Spleen (tissue), 7 donors: ENCODE results near the gene CYP39A1.

Source experiments
- POLR2A ChIP-seq, 3 donors: fragments of 450-650 bp; IDR thresholded peaks; one replicate each; pipeline ENCODE4 v1.5.1; 2017; ENCODE audit warnings: antibody characterized with exemption in 3 of 3, mild to moderate bottlenecking in 1 of 3
- POLR2AphosphoS5 ChIP-seq, 3 donors: sonication (generic); formaldehyde crosslinking; IDR thresholded peaks; one replicate each; pipeline ENCODE4 v1.5.1; 2017; ENCODE audit warnings: antibody characterized with exemption in 3 of 3
- TF ChIP-seq, protein P1 (sequence below), 11 experiments: fragments of 200-600 bp in 7 of 11; fragments of 450-650 bp in 4 of 11; sonication (generic) in 4 of 11; IDR thresholded peaks in 8 of 11; conservative IDR thresholded peaks in 3 of 11; 1 replicate in 7 of 11; 2 replicates in 4 of 11; pipeline versions ENCODE4 v1.4.0 to v1.8.0; 2016 to 2021; ENCODE audit warnings: antibody characterized with exemption in 11 of 11, inconsistent platforms in 4 of 11, mild to moderate bottlenecking in 1 of 11
- donor health status: DM: no; HTN: no; CAD: no; lungs with moderate emphysema.
- donor health status: DM: no; HTN: no; CAD: no.
- donor health status: DM: no; HTN: no; CAD: no.

DNA sequence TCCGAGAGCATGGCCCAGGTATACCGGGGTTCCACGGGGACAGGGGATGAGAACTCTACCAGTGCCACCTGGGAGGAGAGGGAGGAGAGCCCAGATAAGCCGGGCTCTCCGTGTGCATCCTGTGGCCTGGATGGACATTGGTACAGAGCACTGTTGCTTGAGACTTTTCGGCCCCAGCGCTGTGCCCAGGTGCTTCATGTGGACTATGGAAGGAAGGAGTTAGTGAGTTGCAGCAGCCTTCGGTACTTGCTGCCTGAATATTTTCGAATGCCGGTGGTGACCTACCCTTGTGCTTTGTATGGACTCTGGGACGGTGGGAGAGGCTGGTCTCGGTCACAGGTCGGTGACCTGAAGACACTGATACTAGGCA is 36.3 kb upstream of the CYP39A1 start:
- TF ChIP-seq, protein P1, sequence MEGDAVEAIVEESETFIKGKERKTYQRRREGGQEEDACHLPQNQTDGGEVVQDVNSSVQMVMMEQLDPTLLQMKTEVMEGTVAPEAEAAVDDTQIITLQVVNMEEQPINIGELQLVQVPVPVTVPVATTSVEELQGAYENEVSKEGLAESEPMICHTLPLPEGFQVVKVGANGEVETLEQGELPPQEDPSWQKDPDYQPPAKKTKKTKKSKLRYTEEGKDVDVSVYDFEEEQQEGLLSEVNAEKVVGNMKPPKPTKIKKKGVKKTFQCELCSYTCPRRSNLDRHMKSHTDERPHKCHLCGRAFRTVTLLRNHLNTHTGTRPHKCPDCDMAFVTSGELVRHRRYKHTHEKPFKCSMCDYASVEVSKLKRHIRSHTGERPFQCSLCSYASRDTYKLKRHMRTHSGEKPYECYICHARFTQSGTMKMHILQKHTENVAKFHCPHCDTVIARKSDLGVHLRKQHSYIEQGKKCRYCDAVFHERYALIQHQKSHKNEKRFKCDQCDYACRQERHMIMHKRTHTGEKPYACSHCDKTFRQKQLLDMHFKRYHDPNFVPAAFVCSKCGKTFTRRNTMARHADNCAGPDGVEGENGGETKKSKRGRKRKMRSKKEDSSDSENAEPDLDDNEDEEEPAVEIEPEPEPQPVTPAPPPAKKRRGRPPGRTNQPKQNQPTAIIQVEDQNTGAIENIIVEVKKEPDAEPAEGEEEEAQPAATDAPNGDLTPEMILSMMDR (IDR thresholded peaks at IDR 0.05 in 8 of 11, conservative IDR thresholded peaks at IDR 0.05 in 3 of 11), result no peak
- TF ChIP-seq POLR2AphosphoS5 (IDR thresholded peaks at IDR 0.05), result no peak
- no peak for TF ChIP-seq POLR2A (IDR thresholded peaks at IDR 0.05)
